Islet of Langerhans (tissue), 1 donor: ENCODE measurements around the gene TET2.
"Not testable (repeated sequence)": the region's sequence is repeated elsewhere in the genome, so short reads cannot be mapped to it uniquely, and the experiment has no call there.

Experiments
- FAIRE-seq: peaks from one replicate; lab custom pipeline; 2011; peaks lifted over from hg19 to GRCh38; lab: Jason Lieb, UNC

TET2 gene

GRCh38 chr4:105293360-105293759 is 146.7 kb downstream of the TET2 start:
- FAIRE-seq: no peak

- no peak for FAIRE-seq
Measured at GRCh38 chr4:105296672-105297071, 150.0 kb downstream of the TET2 start.

- FAIRE-seq: not testable (repeated sequence)
Measured at GRCh38 chr4:105299027-105299426, 152.4 kb downstream of the TET2 start.

- FAIRE-seq: no peak
Measured at GRCh38 chr4:105304085-105304484, 157.4 kb downstream of the TET2 start.

- FAIRE-seq: no peak
Measured at GRCh38 chr4:105305019-105305836, 158.6 kb downstream of the TET2 start.

GRCh38 chr4:105306158-105306781 is 159.6 kb downstream of the TET2 start:
- no peak for FAIRE-seq

GRCh38 chr4:105306820-105307219 is 160.1 kb downstream of the TET2 start:
- no peak for FAIRE-seq

- no peak for FAIRE-seq
Measured at GRCh38 chr4:105318486-105318885, 171.8 kb downstream of the TET2 start.

- no peak for FAIRE-seq
Measured at GRCh38 chr4:105327222-105327621, 180.5 kb downstream of the TET2 start.

- FAIRE-seq: no peak
Measured at GRCh38 chr4:105327956-105328355, 181.3 kb downstream of the TET2 start.

GRCh38 chr4:105329081-105329480 is 182.4 kb downstream of the TET2 start:
- FAIRE-seq: no peak
